NCI-H2196 treated with DMSO at 0.1 percent for 48 hours (cell line): ENCODE results near the gene MST1R.
"Not testable (repeated sequence)": the region's sequence is repeated elsewhere in the genome, so short reads cannot be mapped to it uniquely, and the experiment has no call there.

Source experiments
- DNase-seq: peaks from one replicate; lab custom pipeline; 2025; ENCODE audit not compliant: unreplicated experiment; lab: John Stamatoyannopoulos, UW

MST1R gene

DNA sequence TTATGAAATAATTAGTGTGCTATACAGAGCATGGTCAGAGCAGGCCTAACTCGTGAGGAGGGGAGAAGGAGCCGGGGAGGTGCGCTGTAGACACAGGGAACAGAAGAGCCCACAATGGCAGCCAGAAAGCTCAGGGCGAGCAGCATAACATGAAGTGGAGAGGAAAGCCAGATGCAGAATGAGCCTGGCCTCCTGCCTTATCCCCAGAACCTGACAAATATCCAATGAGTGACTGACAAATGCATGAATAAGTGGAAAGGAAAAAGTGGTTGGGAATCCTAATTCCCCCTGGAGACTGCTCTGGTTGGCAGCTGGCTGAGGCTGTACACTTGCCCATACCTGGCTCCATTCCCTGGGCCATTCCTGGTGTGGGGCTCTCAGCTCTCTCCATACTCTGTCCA, 9.2 kb upstream of the MST1R start:
- DNase-seq: no peak

DNA sequence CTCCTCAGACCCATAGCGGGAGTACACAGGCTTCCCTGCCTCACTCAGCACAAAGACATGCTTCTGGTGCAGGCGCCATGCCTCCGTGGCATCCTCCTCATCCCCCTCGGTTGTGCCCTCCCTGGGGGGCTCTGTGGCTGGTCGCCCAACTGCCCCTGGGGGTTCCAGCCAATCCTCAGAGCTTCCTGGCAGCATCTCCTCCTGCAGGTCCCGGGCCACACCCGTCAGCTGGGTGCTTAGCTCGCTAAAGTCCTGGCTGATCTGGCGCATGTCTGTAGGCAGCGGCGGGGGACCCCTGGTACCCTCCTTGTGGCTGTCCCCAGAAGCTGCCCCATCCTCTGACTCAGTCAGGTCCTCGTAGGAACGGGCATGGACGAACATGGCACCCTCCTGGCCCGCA, 7.9 kb upstream of the MST1R start:
- DNase-seq: no peak

DNA sequence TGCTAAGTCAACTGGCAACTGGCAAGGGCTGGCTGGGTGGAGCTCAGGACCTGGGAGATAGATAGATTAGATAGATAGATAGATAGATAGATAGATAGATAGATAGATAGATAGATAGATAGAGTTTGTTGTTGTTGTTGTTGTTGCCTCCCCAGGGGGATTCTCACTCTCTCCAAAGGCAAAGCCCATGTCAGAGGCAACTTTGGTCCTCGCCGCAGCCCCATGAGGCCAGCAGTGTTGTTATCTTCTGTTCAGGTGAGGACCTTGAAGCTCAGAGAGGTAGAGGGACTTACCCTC, 7.4 kb upstream of the MST1R start:
- DNase-seq: no peak

DNA sequence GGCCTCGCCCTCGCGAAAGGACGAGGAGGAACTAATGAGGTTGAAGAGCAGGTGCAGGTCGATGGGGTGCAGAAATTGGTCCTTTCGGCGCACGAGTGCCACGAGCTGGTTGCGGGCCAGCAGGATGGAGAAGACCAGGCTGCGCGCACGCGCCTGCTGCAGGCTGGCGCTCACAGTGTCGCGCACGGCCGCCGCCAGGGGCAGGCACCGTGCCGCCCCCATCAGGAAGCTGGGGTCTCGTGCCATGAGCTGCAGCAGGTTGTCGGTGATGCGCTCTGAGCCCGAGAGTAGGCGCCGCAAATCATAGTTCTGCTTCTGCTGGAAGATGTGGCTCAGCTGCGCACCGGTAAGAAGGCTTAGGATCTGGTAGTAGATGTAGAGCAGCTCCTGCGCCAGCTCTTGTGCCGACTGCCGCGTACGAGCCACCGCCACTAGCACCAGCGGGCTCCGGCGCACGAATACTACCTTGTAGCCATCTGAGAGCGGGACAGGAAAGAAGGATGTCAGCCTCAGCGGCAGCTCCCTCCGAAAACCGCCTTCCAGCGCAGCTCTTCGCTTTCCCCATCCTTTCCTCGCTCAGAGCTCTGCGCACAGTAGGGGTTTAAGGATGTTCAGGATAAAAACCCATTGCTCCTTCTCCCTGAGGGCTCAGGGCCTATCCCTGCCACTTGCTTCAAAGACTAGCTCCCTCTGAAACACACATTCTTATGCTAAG, 6.9 kb upstream of the MST1R start:
- DNase-seq: no peak

DNA sequence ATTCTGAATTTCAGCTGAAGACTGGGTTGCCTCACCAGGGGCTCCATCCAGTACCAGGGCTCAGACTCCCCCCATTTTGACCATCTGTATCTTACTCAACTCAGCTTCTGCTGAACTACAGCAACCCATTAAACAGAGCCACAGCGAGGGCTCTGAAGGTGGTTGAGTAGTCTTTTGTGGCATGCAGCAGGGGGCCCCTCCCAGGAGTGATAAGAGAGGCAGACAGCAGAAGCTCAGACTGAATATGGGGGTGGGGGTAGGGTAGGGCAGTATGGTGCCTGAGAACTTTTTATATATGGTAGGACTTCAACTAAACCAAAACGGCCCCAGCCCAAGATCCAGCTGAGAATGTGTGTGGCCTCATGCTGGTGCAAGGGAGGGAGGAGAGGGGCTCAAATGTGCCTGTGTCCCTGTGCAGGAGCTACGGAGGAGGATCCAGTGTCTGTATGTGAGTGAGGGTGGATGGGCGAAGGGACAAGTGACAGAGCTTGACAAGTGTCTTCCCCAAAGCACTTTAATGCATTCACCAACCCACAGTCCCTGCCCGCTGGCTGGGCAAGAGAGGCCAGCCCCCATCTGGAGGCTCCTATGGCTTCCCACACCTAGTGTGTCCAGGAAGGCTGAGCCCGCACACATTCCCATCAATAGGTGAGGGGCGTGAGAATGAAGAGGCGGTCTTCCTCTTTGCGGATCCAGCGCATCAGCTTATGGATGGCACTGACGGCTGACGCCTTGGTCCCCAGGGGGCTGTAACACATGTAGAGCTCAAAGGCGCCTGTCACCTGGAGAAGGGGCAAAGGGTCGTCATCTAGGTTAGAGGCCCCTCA, 4.9 kb upstream of the MST1R start:
- DNase-seq: no peak

DNA sequence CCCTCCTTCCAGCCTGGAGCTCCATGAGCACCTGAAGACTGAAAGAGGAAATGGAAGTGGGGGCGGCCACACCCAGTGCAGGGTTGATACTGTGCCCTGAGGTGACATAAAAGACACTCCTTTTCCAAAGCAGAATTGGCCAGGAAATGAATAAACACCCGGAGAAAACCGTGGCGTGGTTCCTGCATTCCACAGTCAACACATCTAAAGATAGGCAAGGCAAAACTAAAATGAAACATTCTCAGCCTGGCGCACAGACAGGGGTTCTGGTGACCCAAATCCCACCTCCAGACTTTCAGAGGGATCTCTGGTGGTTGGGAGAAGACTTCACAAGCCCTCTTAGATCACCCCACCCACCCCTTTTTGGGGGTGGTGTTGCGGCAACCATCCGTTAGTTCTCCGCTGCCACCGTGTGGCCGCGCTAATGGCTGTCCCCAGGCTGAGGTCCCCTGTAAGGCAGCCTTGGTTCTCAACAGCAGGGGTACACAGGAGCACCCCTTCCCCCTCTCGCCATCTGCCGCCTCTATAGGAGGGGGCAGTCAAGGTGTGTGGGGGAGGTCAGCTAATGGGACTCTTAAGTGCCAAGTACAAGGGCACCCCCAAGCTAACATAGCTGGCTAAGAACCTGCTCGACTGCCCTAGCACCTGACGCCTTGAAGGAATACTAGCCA, 2.5 kb upstream of the MST1R start:
- no peak for DNase-seq

DNA sequence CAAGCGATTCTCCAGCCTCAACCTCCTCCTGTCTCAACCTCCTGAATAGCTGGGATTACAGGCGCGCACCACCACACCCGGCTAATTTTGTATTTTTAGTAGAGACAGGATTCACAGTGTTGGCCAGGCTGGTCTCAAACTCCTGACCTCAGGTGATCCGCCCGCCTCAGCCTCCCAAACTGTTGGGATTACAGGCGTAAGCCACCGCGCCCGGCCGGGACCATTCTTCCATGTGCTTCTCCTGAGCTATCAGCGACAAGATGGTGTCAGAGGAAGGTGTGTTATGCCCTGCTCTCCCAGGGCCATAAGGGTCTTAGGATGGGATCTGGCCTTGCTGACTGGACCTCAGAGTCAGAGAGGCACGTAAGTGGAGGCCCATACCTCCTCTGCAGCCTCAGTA, 775 bp upstream of the MST1R start:
- DNase-seq: not testable (repeated sequence)

DNA sequence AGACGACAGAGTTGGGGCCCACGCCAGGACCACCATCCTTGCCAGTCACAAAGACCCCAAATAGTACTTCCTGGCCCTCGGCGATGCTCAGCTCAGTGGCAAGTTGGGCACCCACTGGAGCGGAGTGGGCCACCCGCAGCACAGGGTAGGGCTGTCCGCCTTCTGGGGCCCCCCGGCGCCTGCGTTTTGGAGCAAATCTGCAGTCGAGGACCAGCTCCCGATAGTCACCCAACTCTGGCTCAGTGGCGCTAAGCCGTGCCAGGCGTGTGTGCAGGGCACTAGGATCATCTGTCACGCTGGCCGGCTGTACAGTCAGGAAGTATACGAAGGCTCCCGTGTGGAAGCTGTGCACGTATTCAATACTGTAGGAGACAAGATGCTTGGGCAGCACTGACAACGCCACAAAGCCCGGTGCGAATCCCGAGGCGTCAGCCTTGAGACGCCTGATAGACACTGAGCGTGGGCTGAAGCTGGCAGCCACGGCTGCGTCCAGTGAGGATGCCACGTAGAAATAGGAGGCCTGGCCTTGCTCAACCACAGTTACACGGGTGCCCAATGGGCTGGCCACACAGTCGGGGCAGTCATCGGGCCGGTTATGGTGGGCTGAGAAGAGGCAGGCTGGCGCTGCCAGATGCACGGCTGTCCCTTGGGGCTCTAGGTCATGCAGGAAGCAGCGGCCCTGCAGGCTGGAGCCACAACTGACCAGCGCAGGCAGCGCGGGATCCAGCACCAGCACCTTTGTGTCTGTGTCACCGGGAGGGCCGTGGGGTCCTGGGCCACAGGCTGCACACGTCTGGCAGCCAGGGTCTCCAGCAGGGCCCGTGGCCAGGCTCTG, 945 bp downstream of the MST1R start:
- DNase-seq: no peak

DNA sequence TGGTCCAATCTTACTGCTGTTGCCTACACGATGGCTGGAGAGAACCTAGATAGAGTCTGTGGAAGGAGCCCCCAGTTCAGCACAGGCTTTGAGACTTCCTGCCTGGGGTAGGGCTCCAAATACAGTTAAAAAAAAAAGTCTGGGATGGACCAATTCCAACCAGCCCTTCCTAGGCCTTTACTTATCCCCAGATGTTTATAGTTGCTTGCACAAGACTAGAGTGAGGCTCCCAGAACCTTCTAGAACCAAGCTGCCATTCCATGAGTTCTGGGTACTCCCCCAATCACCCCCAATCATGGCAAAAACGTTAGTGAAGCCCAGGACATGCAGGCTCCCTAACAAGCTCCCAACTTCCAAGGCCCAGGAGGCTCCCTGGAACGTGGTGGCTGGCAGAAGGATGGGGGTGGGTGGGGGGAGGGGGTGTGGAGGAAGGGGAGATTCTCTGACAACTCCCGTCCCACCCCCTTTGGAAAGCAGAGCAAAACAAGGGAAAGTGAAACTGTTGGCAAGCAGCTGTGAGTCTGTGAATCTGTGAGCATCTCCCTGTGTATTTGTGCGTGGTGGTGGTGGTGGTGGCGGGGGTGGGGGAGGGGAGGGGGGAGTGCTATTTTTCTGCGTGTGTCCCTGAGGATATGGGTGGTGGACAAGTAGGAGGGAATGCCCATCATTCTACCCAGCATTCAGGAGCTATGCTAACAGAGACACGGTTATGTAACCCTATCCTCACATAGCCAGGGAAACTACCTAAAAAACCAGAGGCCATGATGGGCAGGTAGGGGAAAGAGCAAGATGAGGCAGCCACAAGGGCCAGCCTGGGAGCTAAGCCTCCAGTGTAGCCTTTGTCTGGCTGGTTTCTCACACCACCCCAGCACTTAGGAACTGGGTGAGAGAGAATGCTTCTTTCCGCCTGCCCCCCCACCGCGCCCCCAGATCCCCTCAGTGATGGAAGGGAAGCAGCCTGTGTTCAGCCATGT, 2.0 kb downstream of the MST1R start:
- DNase-seq: no peak

DNA sequence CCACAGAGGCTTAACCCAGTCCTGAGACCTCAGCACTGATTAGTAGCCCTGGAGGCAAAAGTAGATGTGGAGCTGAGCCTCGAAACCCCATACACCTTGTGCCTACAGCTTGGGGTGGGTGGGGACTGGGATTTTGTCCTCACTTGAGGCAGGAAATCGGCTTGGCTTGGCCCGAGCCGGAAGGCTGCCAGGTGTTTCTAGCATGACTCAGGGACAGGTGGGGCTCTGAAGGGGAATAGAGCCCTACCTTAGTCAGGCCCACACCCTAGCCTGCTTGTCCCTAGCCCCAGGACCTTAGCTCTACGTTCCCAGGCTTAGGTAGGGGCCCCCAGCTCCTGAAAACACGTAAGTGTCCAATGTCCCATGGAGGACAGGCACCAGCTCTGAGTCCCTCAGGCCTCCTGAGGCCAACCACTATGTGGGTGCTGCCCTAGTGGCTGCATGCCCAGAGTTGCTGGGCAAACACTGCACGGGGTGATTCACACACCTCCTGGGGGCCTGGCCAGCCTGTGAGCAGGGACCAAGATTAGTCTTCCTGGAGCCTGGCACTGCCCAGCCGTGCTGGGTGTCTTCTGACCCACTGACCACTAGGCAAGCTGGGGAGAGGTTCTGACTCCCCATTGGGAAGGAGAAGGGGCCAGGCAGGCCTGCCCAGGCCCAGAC, 3.1 kb downstream of the MST1R start:
- peak; percentile 38 for DNase-seq

DNA sequence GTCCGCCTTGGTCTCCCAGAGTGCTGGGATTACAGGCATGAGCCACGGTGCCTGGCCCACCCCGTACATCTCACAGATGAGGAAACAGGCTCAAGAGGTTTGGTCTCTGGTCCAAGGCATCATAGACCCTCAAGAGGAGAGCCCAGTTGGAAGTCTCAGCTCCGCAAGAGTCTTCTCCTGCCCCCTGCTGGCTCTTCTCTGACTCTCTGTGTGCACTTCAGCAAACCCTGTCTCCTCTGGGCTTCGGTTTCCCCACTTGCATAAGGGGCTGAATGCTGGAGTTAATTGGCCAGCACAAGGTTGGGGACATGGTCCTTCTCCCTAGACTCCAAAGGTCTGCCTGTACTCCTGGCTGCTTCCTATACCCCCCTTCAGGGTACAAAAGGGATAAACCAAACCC, 3.9 kb downstream of the MST1R start:
- no peak for DNase-seq

DNA sequence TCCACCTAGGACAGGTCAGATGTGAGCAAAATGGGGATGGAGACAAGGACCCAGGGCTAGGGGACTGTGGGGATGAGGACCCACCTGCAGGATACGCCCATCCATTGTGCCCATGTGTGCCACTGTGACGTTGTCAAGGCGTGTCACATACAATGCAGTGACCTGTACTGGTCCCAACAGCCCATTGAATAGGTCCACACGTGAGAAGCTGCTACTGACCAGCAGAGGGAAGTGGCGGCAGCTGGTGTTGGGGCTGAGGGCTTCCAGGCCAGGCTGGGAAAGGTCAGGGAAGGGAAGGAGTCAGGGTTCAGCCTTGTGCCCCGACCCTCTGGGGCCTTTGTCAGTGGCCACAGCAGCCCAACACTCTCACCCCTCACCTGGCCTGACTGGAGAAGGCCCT, 4.7 kb downstream of the MST1R start:
- DNase-seq: no peak

DNA sequence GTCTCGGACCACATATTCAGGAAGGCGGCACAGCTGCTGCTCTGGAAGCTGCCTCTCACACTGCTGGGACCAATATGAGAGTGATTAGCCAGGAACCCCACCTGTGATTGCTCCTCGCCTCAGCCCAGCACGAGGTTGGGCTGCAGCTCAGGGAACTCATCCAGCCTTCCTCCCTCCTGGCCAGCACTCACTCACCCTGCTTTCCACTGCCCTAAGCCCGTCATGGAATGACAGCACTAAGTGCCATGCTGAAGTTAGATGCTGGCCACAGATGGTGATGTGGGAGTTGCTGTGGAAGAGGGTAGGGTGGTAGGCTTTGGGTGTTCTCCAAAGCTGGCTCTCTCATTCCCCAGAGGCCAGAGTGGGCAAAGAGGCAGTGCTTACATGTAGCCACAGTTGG, 7.3 kb downstream of the MST1R start:
- no peak for DNase-seq

DNA sequence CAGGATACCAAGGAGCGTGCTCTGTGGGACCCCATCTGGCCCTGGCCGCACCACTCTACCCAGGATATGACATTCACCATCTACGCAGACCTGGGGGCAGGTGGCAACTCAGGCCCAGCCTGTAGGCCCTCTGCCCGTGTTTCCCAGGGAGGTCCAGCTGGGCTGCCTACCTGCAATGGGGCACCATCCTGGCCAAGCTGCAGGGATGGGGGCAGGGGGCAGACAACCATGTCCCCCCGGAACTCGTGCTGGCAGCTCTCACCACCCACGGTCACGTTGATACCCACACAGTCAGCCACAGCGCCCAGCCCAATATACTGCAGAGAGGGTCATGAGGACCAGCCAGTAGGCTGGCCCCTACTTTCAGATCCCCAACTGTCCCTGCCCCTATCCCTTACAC, 7.9 kb downstream of the MST1R start:
- no peak for DNase-seq

DNA sequence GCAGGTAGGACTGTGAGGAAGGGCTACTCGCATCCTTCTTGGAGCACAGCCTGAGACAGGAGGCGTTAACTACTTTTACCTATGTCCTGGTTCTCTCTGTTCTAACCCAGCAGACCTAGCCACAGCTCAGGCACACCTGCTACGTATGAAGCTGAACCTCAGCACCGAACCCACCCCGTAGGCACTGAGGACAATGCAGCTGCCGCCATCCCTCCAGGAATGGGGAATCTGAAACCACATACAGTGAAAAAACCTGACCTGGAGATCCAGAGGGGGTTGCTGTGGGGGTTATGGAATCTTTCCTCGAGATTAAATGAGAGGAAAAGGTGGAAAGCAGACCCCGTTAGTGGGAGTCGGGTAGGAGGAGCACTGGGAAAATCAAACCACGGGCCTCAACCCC, 14.4 kb downstream of the MST1R start:
- DNase-seq: no peak

DNA sequence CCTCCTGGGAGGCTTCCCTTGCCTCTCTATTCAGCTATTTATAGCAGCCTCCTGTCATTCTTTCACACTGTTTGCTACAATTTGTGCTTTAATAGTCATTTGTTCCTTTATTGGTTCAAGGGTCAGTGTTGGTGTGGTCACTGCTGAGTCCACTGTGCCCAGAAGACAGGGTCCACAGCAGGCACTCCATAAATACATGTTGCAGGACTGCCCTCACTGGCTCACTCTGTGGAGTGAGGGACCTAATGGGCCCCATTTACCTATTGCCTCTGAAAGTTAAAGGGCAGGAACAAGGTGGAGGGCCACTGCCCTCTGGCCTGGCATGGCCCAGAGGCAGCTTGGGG, 16.8 kb downstream of the MST1R start:
- no peak for DNase-seq

DNA sequence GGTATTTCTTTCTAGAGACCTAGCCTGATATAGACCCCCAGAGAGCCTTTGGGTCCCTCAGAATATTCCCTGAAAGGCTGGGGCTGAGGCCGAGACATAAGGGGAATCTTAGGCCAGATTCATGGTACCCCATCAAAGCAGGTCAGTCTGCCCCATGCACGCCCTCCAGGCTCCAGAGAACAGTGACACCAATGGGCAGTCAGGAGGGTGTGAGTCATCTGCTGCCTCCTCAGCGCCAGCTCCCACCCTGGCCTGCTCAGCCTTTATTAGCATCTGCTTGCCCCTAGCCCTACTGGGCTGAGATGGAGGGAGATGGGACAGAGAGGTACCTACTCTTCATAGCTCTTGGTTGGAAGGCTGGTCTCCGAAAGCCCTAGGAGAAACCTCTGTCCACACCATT, 19.7 kb downstream of the MST1R start:
- DNase-seq: no peak

DNA sequence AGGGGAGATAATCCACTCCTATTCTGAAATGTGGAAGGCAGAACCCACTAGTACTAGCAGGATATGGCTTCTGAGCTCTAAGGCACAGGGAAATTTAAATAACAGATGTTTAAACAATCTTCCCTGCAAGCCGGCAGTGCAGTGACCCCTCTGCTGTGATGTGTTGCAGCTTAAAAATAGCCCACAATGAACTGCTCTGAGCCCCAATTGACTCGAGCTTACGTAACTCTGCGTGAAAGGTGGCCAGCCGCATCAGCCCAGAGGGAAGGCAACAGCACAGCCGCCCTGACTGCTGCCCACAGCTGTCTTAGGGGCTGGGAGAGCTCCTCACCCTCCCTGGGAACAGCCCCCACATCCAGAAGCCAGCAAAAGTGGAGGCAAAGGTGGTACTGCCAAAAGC, 21.5 kb downstream of the MST1R start:
- no peak for DNase-seq

DNA sequence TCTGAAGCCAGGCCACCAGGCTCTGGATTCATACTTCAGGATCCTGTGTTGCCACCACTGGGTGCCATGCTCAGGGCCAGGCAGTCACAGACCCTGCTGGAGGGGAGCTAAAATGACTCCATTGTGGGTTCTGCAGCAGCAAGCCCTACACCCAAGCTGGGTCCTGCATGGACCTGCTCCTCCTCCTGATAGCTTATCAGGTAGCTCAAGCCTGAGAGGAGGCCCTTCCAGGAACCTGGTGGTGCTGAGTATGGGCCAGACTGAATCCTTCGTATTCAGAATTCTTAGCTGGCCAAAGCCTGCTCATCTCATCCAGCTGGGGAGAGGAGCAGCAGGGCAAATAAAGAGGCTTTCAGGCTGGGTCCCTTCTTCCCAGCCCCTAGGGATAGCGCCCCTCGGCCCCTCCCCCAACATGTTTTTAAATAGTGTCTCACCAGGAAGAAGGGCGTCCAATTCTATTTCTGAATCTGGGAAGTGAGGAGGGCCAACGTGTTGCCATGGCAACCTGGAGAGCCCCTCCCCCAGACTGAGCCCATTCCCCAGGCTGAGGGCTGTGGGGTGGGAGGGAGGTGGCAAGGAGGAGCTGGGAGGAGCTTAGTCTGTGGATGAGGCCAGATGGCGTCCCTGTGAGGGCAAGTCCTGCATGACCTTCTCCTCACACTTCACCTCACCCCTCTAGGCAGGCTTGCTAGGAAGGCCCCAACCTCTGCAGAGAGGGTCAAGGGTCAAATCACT, 22.9 kb downstream of the MST1R start:
- DNase-seq: no peak
